Lower leg skin (tissue), 3 donors: ENCODE data around the gene REV3L.

ENCODE experiments used
- CTCF ChIP-seq, 3 donors: fragments of 450-650 bp; IDR thresholded peaks; one replicate each; pipeline ENCODE4 v1.5.1; 2016; ENCODE audit warnings: antibody characterized with exemption in 3 of 3, mild to moderate bottlenecking in 3 of 3, moderate library complexity in 2 of 3
- POLR2A ChIP-seq, 2 donors: fragments of 450-650 bp; IDR thresholded peaks; one replicate each; pipeline ENCODE4 v1.6.1; 2016 to 2017; ENCODE audit warnings: antibody characterized with exemption in 2 of 2, mild to moderate bottlenecking in 1 of 2, moderate library complexity in 1 of 2

GRCh38 chr6:111503660-111504059 is 20.6 kb upstream of the REV3L start:
- TF ChIP-seq CTCF (IDR thresholded peaks at IDR 0.05) (no peak), POLR2A (IDR thresholded peaks at IDR 0.05) (no peak)
